GM18526 (cell line): Measurements from ENCODE around the gene ZNF774.

Source experiments
- POLR2A ChIP-seq: IDR thresholded peaks from 3 replicates; pipeline ENCODE4 v1.6.1; 2011; ENCODE audit not compliant: insufficient read length; ENCODE audit errors: extremely low read depth

ZNF774 gene

GRCh38 chr15:90352107-90352893 is at the start of gene ZNF774:
Gene ZNF774 (plus strand): TSS chr15:90352284. CDS start chr15:90354661, 2,377 bp downstream.
- peak; percentile 20 for TF ChIP-seq POLR2A

GRCh38 chr15:90305932-90306331 is 46.2 kb upstream of the ZNF774 start:
- TF ChIP-seq POLR2A, result no peak

GRCh38 chr15:90306560-90306959 is 45.5 kb upstream of the ZNF774 start:
- no peak for TF ChIP-seq POLR2A

- no peak for TF ChIP-seq POLR2A
Observed at GRCh38 chr15:90307661-90308060, 44.4 kb upstream of the ZNF774 start.

GRCh38 chr15:90309020-90309419 is 43.1 kb upstream of the ZNF774 start:
- no peak for TF ChIP-seq POLR2A

- no peak for TF ChIP-seq POLR2A
Observed at GRCh38 chr15:90315278-90315982, 36.7 kb upstream of the ZNF774 start.

GRCh38 chr15:90316139-90316538 is 35.9 kb upstream of the ZNF774 start:
- TF ChIP-seq POLR2A, result no peak

- no peak for TF ChIP-seq POLR2A
Observed at GRCh38 chr15:90318591-90318990, 33.5 kb upstream of the ZNF774 start.

GRCh38 chr15:90320062-90320884 is 31.8 kb upstream of the ZNF774 start:
- TF ChIP-seq POLR2A, result no peak

- TF ChIP-seq POLR2A, result no peak
Observed at GRCh38 chr15:90320885-90321278, 31.2 kb upstream of the ZNF774 start.

GRCh38 chr15:90322538-90322937 is 29.5 kb upstream of the ZNF774 start:
- no peak for TF ChIP-seq POLR2A

- no peak for TF ChIP-seq POLR2A
Observed at GRCh38 chr15:90325726-90326125, 26.4 kb upstream of the ZNF774 start.

GRCh38 chr15:90326441-90326840 is 25.6 kb upstream of the ZNF774 start:
- no peak for TF ChIP-seq POLR2A

- no peak for TF ChIP-seq POLR2A
Observed at GRCh38 chr15:90327311-90327710, 24.8 kb upstream of the ZNF774 start.

- TF ChIP-seq POLR2A, result no peak
Observed at GRCh38 chr15:90334304-90334731, 17.8 kb upstream of the ZNF774 start.

GRCh38 chr15:90336705-90337141 is 15.4 kb upstream of the ZNF774 start:
- no peak for TF ChIP-seq POLR2A

- TF ChIP-seq POLR2A, result no peak
Observed at GRCh38 chr15:90337256-90337655, 14.8 kb upstream of the ZNF774 start.
